ENCODE results near the gene AJUBA.
A peak's percentile ranks its signal among the peaks of the same experiment; 100 is the strongest.

AJUBA gene

DNA sequence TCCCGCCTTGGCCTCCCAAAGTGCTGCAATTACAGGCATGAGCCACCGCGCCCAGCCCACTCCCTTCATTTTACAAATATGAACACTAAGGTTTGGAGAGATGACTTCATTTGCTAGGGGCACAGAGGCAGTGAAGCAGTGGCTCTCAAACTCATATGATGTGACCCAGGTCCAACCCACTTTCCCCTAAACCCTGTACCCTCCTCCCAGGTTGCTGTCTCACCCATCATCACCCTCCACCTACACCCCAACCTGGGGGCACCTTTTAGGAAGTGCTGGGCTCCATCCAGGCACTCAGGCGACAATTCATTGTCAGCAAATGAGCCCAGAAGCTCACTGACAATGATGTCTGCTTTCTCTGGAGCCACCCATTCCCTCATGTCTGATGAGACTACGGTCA lies 58.6 kb downstream of the AJUBA start:
- ChIA-PET CTCF (no interaction called here), POLR2A (ENCODE audit: low non-redundant PET) (no interaction called here)
- TF ChIP-seq, protein P1, sequence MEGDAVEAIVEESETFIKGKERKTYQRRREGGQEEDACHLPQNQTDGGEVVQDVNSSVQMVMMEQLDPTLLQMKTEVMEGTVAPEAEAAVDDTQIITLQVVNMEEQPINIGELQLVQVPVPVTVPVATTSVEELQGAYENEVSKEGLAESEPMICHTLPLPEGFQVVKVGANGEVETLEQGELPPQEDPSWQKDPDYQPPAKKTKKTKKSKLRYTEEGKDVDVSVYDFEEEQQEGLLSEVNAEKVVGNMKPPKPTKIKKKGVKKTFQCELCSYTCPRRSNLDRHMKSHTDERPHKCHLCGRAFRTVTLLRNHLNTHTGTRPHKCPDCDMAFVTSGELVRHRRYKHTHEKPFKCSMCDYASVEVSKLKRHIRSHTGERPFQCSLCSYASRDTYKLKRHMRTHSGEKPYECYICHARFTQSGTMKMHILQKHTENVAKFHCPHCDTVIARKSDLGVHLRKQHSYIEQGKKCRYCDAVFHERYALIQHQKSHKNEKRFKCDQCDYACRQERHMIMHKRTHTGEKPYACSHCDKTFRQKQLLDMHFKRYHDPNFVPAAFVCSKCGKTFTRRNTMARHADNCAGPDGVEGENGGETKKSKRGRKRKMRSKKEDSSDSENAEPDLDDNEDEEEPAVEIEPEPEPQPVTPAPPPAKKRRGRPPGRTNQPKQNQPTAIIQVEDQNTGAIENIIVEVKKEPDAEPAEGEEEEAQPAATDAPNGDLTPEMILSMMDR (conservative IDR thresholded peaks at IDR 0.05; ENCODE audit: low read depth), result no peak
- 0 out of 2 replicates have a peak overlapping the region, but pooled peaks have one; percentile 7 for H3K27ac ChIP-seq
- no peak for DNase-seq (ENCODE audit: low spot score)

DNA sequence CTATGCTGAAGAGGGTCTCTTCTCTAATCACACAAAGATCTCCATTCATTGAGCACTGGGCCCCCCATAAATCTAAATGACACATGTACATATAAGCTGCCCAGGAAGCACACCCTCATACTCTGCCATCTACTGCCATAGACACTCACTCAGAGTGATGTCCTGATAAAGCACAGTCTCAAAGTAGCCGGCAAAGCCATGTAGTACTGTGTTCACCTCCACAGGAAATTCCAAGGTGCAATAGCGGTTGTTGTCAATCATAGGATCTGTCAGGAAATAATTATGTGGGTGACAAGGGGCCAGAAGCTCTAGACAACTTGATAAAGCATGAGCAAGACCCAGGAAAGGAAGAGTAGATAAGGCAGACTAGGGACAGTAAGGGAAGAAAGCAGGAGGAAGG lies 60.1 kb downstream of the AJUBA start:
- TF ChIP-seq, protein P1 (conservative IDR thresholded peaks at IDR 0.05; ENCODE audit: low read depth), result no peak
- DNase-seq (ENCODE audit: low spot score), result no peak
- POLR2A ChIA-PET (ENCODE audit: low non-redundant PET), result no interaction called here
- CTCF ChIA-PET, result interaction anchor here (0.6 kb wide), 2 partner anchors 388 to 1377 kb away, joined by 3 read pairs; no protein-coding TSS in a partner anchor
- H3K27ac ChIP-seq, result no peak overlapping the region
